ENCODE results near the gene FNDC11.

DNA sequence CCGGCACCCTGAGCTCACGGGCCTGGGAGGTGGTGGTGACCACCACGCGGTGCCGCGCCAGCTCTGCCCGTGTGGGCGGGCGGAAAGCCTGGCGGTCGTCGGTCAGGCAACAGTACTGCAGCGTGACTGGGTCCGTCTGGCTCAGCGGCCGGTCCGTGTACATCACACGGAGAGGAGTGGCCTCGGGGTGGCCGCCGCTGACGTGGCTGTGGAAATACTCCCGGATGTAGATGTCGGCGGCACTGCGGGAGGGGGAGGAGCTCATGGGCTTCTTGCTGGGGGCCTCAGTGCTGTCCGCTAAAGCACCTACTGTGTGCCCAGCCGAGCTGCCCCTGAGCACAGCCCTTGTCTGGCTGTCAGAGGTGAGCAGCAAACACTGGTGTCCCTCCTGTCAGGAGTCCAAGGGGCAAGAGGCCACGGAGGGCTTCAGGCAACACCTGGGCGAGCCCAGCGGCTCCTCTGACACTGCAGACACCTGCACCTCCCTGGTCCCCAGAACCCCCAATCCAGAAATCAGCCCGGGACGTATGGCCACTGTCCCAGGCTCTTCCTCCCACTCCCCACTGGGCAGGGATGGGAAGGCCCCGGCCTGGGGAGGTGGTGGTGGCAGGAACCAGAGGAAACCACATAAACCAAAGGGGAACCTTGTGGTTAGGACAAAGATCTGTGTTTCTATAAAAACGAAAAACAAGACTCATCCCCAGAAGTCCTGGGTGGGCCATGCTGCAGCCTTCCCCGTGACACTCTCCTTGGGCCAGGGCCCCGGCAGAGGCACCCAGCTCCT is 13.6 kb downstream of the FNDC11 start:
- no peak for TF ChIP-seq CTCF (conservative IDR thresholded peaks at IDR 0.05; ENCODE audit: low read depth, low read length)
- no peak for TF ChIP-seq EZH2 (IDR thresholded peaks at IDR 0.05; ENCODE audit: low read length, unreplicated experiment)
